IMR-90 (cell line): ENCODE measurements around the gene METTL15. TPM values are rescaled to one million over a fixed set of nuclear protein-coding genes. Genes with fewer than 3 reads are reported as not detected.

ENCODE experiments used
- ATAC-seq: fragments of 200-7000 bp; cut with Tn5 transposase; 2 replicates; pipeline ENCODE4 v1.9.1; 2020; ENCODE audit warnings: low read depth, mild to moderate bottlenecking, moderate library complexity
- BruUV-seq: library from RNA; stranded (reverse); fragments of 400-500 nt; replicated peaks from 2 replicates; lab custom pipeline; 2021; lab: Mats Ljungman, UMichigan
- CTCF ChIA-PET: fragments of 300-600 bp; formaldehyde crosslinking; extraction: SDS; loops from one replicate; lab custom pipeline; 2021; ENCODE audit warnings: antibody characterized with exemption; lab: Yijun Ruan, JAX
- POLR2A ChIA-PET: fragments of 300-600 bp; sonication (Branson Sonifier 250); formaldehyde crosslinking; loops from one replicate; lab custom pipeline; 2022; ENCODE audit warnings: antibody characterized with exemption; ENCODE audit not compliant: unreplicated experiment; lab: Charles Lee
- DNase-seq: peaks from one replicate; pipeline ENCODE4 v3.0.0; 2013
- H2AFZ ChIP-seq: replicated peaks from 2 replicates; pipeline ENCODE3; 2013; ENCODE audit warnings: low read length, mild to moderate bottlenecking; ENCODE audit not compliant: poor library complexity
- H2AK5ac ChIP-seq: 2 replicates; pipeline ENCODE4 v1.6.1; 2013; ENCODE audit warnings: low read depth, low read length, inconsistent platforms
- H2AK9ac ChIP-seq: replicated peaks from 2 replicates; pipeline ENCODE3; 2013; ENCODE audit warnings: mild to moderate bottlenecking, low read depth, low read length, moderate library complexity; ENCODE audit not compliant: poor library complexity
- H2BK120ac ChIP-seq: 2 replicates; pipeline ENCODE4 v1.6.1; 2013; ENCODE audit warnings: low read depth, low read length, inconsistent platforms
- H2BK15ac ChIP-seq: 3 replicates; pipeline ENCODE4 v1.6.1; 2013; ENCODE audit warnings: low read depth, low read length, inconsistent platforms
- H2BK20ac ChIP-seq: 2 replicates; pipeline ENCODE4 v1.6.1; 2013; ENCODE audit warnings: low read depth, mild to moderate bottlenecking, inconsistent platforms, low read length, moderate library complexity
- H2BK5ac ChIP-seq: 2 replicates; pipeline ENCODE4 v1.6.1; 2013; ENCODE audit warnings: mild to moderate bottlenecking, low read depth, low read length, inconsistent platforms; ENCODE audit not compliant: poor library complexity, severe bottlenecking
- H3K14ac ChIP-seq: replicated peaks from 2 replicates; pipeline ENCODE4 v1.6.1; 2013; ENCODE audit warnings: low read depth, low read length, inconsistent platforms
- H3K18ac ChIP-seq: 2 replicates; pipeline ENCODE4 v1.6.1; 2013; ENCODE audit warnings: low read depth, low read length, control low read depth
- H3K23ac ChIP-seq: 2 replicates; pipeline ENCODE4 v1.6.1; 2013; ENCODE audit warnings: low read depth, low read length, inconsistent platforms
- H3K27ac ChIP-seq: 2 replicates; pipeline ENCODE4 v1.5.1; 2013; ENCODE audit warnings: mild to moderate bottlenecking, control low read depth, low read length; ENCODE audit not compliant: insufficient read depth
- H3K27me3 ChIP-seq: 2 replicates; pipeline ENCODE4 v1.6.1; 2013; ENCODE audit warnings: low read length; ENCODE audit not compliant: control insufficient read depth, insufficient read depth
- H3K36me3 ChIP-seq: 2 replicates; pipeline ENCODE4 v1.6.1; 2013; ENCODE audit warnings: low read length, mixed read lengths; ENCODE audit not compliant: control insufficient read depth, insufficient read depth
- H3K4ac ChIP-seq: 2 replicates; pipeline ENCODE4 v1.6.1; 2013; ENCODE audit warnings: low read depth, low read length, inconsistent platforms
- H3K4me1 ChIP-seq: 2 replicates; pipeline ENCODE4 v1.6.1; 2013; ENCODE audit warnings: low read length, mixed read lengths; ENCODE audit not compliant: control insufficient read depth, insufficient read depth
- H3K4me2 ChIP-seq: 2 replicates; pipeline ENCODE4 v1.6.1; 2013; ENCODE audit warnings: low read depth, mild to moderate bottlenecking, control low read depth, low read length, moderate library complexity
- H3K4me3 ChIP-seq: 2 replicates; pipeline ENCODE4 v1.5.1; 2013; ENCODE audit warnings: low read depth, mild to moderate bottlenecking, control low read depth, low read length, moderate library complexity; ENCODE audit not compliant: insufficient read depth
- H3K56ac ChIP-seq: 2 replicates; pipeline ENCODE4 v1.6.1; 2013; ENCODE audit warnings: low read length, inconsistent platforms; ENCODE audit not compliant: insufficient read depth; ENCODE audit errors: extremely low read depth
- H3K79me1 ChIP-seq, 2 experiments: 2 replicates each; pipeline ENCODE4 v1.6.1; 2013; ENCODE audit warnings: low read length in 2 of 2, inconsistent platforms in 1 of 2, low read depth in 1 of 2
- H3K9ac ChIP-seq: 2 replicates; pipeline ENCODE4 v1.6.1; 2013; ENCODE audit warnings: low read depth, low read length, control low read depth
- H3K9me1 ChIP-seq: 2 replicates; pipeline ENCODE4 v1.6.1; 2013; ENCODE audit warnings: low read length, inconsistent platforms; ENCODE audit not compliant: insufficient read depth
- H3K9me3 ChIP-seq: 2 replicates; pipeline ENCODE4 v1.6.1; 2013; ENCODE audit warnings: low read length; ENCODE audit not compliant: control insufficient read depth, insufficient read depth
- H4K20me1 ChIP-seq: 2 replicates; pipeline ENCODE4 v1.6.1; 2013; ENCODE audit warnings: low read length, inconsistent platforms; ENCODE audit not compliant: insufficient read depth
- H4K5ac ChIP-seq: 2 replicates; pipeline ENCODE4 v1.6.1; 2013; ENCODE audit warnings: mild to moderate bottlenecking, low read depth, low read length, control low read depth
- H4K8ac ChIP-seq, 2 experiments: 2 replicates each; pipeline ENCODE4 v1.6.1; 2013; ENCODE audit warnings: low read depth in 2 of 2, low read length in 2 of 2, control low read depth in 1 of 2, inconsistent platforms in 1 of 2
- H4K91ac ChIP-seq: 2 replicates; pipeline ENCODE4 v1.6.1; 2013; ENCODE audit warnings: low read depth, low read length, inconsistent platforms; ENCODE audit not compliant: insufficient read depth
- BHLHE40 ChIP-seq: fragments of 150-350 bp; IDR thresholded peaks from 2 replicates; pipeline ENCODE4 v1.6.1; 2016; ENCODE audit warnings: mild to moderate bottlenecking, low read depth, low read length
- CEBPB ChIP-seq: IDR thresholded peaks from 2 replicates; pipeline ENCODE4 v1.6.1; 2012; ENCODE audit warnings: low read depth, low read length, improper control_type of control experiment
- CHD1 ChIP-seq: IDR thresholded peaks from 2 replicates; pipeline ENCODE4 v1.6.1; 2012; ENCODE audit warnings: low read depth, low read length, improper control_type of control experiment
- FOS ChIP-seq: fragments of 150-350 bp; IDR thresholded peaks from 2 replicates; pipeline ENCODE4 v1.6.1; 2016; ENCODE audit warnings: low read depth, low read length
- MAFK ChIP-seq: IDR thresholded peaks from 2 replicates; pipeline ENCODE4 v1.6.1; 2012; ENCODE audit warnings: low read depth, low read length, improper control_type of control experiment
- MAZ ChIP-seq: IDR thresholded peaks from 2 replicates; pipeline ENCODE4 v1.6.1; 2012; ENCODE audit warnings: low read depth, mild to moderate bottlenecking, low read length, improper control_type of control experiment, moderate library complexity, borderline replicate concordance
- NFE2L2 ChIP-seq: fragments of 150-350 bp; IDR thresholded peaks from 2 replicates; pipeline ENCODE4 v1.6.1; 2016; ENCODE audit warnings: low read depth, mild to moderate bottlenecking, low read length
- RAD21 ChIP-seq: IDR thresholded peaks from 2 replicates; pipeline ENCODE4 v1.6.1; 2012; ENCODE audit warnings: low read length, improper control_type of control experiment
- RCOR1 ChIP-seq: IDR thresholded peaks from 2 replicates; pipeline ENCODE4 v1.6.1; 2012; ENCODE audit warnings: mild to moderate bottlenecking, low read length, improper control_type of control experiment; ENCODE audit not compliant: insufficient replicate concordance
- RFX5 ChIP-seq: IDR thresholded peaks from 2 replicates; pipeline ENCODE4 v1.8.0; 2012; ENCODE audit warnings: low read depth, mild to moderate bottlenecking, low read length, moderate library complexity
- SMC3 ChIP-seq: fragments of 150-350 bp; IDR thresholded peaks from 2 replicates; pipeline ENCODE4 v1.6.1; 2016; ENCODE audit warnings: low read depth, mild to moderate bottlenecking, antibody characterized with exemption, low read length, moderate library complexity
- WGBS, 2 experiments: methylation state at CpG; one replicate each; pipeline versions ENCODE4 v1.1.5 to v1.1.7; 2013; ENCODE audit warnings: missing lambda C conversion rate in 2 of 2; ENCODE audit not compliant: insufficient read length in 1 of 2; ENCODE audit errors: extremely low coverage in 2 of 2; 5-methylcytosine and 5-hydroxymethylcytosine counted together
- dilution Hi-C: fragments of 300-500 bp; cut with HindIII; formaldehyde crosslinking; loops from one replicate; pipeline ENCODE4 v1.14.3; 2018; ENCODE audit warnings: low sequenced_read_pairs; ENCODE audit not compliant: unreplicated experiment
- in situ Hi-C: fragments of 300-500 bp; cut with MboI; formaldehyde crosslinking; loops from 3 replicates; pipeline ENCODE4 v1.14.3; 2019; ENCODE audit warnings: low sequenced_read_pairs, inconsistent platforms, mixed read lengths
- intact Hi-C: fragments of 100-400 bp; cut with micrococcal nuclease; formaldehyde crosslinking; loops from 2 replicates; pipeline ENCODE4 v1.10.0; 2022
- polyA plus RNA-seq, 3 experiments: library from polyadenylated mRNA; depleted of rRNA; stranded (reverse); fragments of >200 nt; gene quantifications; 2 replicates each; pipeline ENCODE4 v1.2.3, GENCODE V29; 2012; ENCODE audit warnings: low replicate concordance in 1 of 3
- total RNA-seq: library from RNA; depleted of rRNA; stranded (reverse); fragments of >200 nt; gene quantifications from 2 replicates; pipeline ENCODE4 v1.2.3, GENCODE V29; 2012
- TF ChIP-seq, protein P1 (sequence below): conservative IDR thresholded peaks from 2 replicates; pipeline ENCODE4 v1.5.1; 2012; ENCODE audit warnings: mild to moderate bottlenecking, low read depth, low read length, improper control_type of control experiment
- TF ChIP-seq, protein P2 (sequence below): fragments of 150-350 bp; IDR thresholded peaks from 2 replicates; pipeline ENCODE4 v1.6.1; 2017; ENCODE audit warnings: mild to moderate bottlenecking, antibody characterized with exemption, low read length, low read depth
- TF ChIP-seq, protein P3 (sequence below): fragments of 150-350 bp; IDR thresholded peaks from 2 replicates; pipeline ENCODE4 v1.6.1; 2016; ENCODE audit warnings: low read depth, mild to moderate bottlenecking, low read length, moderate library complexity, borderline replicate concordance

Gene METTL15
- total and polyA plus RNA-seq, 2 of the 4 experiments (the other 2 are of a cell fraction) = 6.5 to 30.5 TPM

DNA sequence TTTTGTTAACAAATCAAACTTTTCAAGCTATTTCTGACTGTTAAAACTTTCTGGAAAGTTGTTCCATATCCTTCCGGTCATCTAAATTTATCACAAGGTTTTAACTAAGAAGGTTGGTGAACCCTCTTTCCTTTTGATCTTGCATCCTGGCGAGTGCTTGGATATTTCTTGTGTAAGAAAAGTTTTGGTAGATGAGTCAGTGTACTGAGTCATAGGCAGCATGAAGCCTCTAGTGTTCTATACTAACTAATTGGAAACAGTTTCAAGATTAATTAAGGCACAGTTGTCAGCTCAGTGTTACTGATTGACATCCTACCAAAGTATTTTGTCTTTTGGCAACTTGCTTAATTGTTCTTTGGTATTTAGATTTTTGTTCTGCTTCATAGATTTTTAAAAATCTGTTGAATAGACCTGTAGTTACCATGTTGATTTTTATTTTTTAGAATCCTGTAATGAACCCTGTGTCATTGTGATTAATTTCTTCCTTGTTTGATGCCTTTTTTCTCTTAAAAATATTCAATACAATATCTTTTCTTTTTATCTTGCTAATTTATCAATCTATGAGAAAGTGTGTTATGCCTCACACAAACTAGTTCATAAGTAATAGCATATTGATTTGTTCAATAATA lies 38.0 kb downstream of the METTL15 start:
- WGBS, 2 experiments = no CpG with 5 or more reads among the region's 2 CpGs
- ChIA-PET POLR2A (no interaction called here), CTCF (interaction anchor here (0.6 kb wide), 1 partner anchor 13 kb away, joined by 6 read pairs; no protein-coding TSS in a partner anchor)
- no peak overlapping the region for H4K91ac ChIP-seq
- peak overlapping the region; percentile 5; the same call in 1 of the 2 replicates for H3K4me2 ChIP-seq
- no peak overlapping the region for H2AK5ac ChIP-seq
- peak overlapping the region; percentile 60 for H2BK5ac ChIP-seq
- H4K5ac ChIP-seq = no peak overlapping the region
- H3K36me3 ChIP-seq = no peaks in the 10 kb centered on the region
- no peak overlapping the region for H3K14ac ChIP-seq
- no peaks in the 10 kb centered on the region for H3K27me3 ChIP-seq
- peak overlapping the region in 1 of 2 experiments; percentile 47; a peak in 1 of 4 replicates for H4K8ac ChIP-seq
- H3K4me3 ChIP-seq = no peak overlapping the region
- no peaks in the 10 kb centered on the region for H4K20me1 ChIP-seq
- intact Hi-C loops (no loop called here), in situ Hi-C loops (no loop called here), dilution Hi-C loops (no loop called here)
- H3K9me3 ChIP-seq = no peaks in the 10 kb centered on the region
- ATAC-seq (peak; percentile 87), DNase-seq (peak; percentile 92)
- BruUV-seq = no TSS peak
- H2AK9ac ChIP-seq = no peak overlapping the region
- H3K4ac ChIP-seq = no peak overlapping the region
- H3K9ac ChIP-seq = no peak overlapping the region
- no peak overlapping the region for H3K27ac ChIP-seq
- no peaks in the 10 kb centered on the region; the same call in 1 of the 2 replicates for H3K4me1 ChIP-seq
- no peak overlapping the region for H3K56ac ChIP-seq
- no peak overlapping the region for H3K23ac ChIP-seq
- H3K79me1 ChIP-seq = peaks cover 12 to 19% of the 10 kb centered on the region in 2 experiments
- H3K18ac ChIP-seq = no peak overlapping the region
- no peak overlapping the region for H2BK120ac ChIP-seq
- H2AFZ ChIP-seq = no peak overlapping the region
- H3K9me1 ChIP-seq = peaks cover 3% of the 10 kb centered on the region; the same call in 1 of the 2 replicates
- H2BK15ac ChIP-seq = no peak overlapping the region
- peak overlapping the region; percentile 66; the same call in 1 of the 2 replicates for H2BK20ac ChIP-seq
- no peak for TF ChIP-seq SMC3
- TF ChIP-seq CEBPB = peak; percentile 89
- TF ChIP-seq, protein P1, sequence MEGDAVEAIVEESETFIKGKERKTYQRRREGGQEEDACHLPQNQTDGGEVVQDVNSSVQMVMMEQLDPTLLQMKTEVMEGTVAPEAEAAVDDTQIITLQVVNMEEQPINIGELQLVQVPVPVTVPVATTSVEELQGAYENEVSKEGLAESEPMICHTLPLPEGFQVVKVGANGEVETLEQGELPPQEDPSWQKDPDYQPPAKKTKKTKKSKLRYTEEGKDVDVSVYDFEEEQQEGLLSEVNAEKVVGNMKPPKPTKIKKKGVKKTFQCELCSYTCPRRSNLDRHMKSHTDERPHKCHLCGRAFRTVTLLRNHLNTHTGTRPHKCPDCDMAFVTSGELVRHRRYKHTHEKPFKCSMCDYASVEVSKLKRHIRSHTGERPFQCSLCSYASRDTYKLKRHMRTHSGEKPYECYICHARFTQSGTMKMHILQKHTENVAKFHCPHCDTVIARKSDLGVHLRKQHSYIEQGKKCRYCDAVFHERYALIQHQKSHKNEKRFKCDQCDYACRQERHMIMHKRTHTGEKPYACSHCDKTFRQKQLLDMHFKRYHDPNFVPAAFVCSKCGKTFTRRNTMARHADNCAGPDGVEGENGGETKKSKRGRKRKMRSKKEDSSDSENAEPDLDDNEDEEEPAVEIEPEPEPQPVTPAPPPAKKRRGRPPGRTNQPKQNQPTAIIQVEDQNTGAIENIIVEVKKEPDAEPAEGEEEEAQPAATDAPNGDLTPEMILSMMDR = no peak
- peak; percentile 12; the same call in 1 of the 2 replicates for TF ChIP-seq RAD21
- TF ChIP-seq RCOR1 = no peak
- no peak for TF ChIP-seq MAFK
- no peak for TF ChIP-seq NFE2L2
- TF ChIP-seq FOS = peak; percentile 93
- peak; percentile 56; the same call in 1 of the 2 replicates for TF ChIP-seq BHLHE40
- no peak for TF ChIP-seq RFX5
- TF ChIP-seq, protein P2, sequence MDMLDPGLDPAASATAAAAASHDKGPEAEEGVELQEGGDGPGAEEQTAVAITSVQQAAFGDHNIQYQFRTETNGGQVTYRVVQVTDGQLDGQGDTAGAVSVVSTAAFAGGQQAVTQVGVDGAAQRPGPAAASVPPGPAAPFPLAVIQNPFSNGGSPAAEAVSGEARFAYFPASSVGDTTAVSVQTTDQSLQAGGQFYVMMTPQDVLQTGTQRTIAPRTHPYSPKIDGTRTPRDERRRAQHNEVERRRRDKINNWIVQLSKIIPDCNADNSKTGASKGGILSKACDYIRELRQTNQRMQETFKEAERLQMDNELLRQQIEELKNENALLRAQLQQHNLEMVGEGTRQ = no peak
- TF ChIP-seq CHD1 = 0 out of 2 replicates have a peak, but pooled peaks have one; percentile 41
- TF ChIP-seq MAZ = no peak
- TF ChIP-seq, protein P3, sequence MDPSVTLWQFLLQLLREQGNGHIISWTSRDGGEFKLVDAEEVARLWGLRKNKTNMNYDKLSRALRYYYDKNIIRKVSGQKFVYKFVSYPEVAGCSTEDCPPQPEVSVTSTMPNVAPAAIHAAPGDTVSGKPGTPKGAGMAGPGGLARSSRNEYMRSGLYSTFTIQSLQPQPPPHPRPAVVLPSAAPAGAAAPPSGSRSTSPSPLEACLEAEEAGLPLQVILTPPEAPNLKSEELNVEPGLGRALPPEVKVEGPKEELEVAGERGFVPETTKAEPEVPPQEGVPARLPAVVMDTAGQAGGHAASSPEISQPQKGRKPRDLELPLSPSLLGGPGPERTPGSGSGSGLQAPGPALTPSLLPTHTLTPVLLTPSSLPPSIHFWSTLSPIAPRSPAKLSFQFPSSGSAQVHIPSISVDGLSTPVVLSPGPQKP = no peak
